OCI-LY7 (cell line): ENCODE results near the gene REC114.

ENCODE experiments used
- EZH2phosphoT487 ChIP-seq: fragments of 200-600 bp; sonication (generic); IDR thresholded peaks from 2 replicates; pipeline ENCODE4 v1.6.1; 2018; ENCODE audit warnings: low read depth, borderline replicate concordance, mild to moderate bottlenecking, mixed run types, antibody characterized with exemption, low read length, moderate library complexity, mixed read lengths
- TF ChIP-seq, protein P1 (sequence below): fragments of 200-600 bp; sonication (generic); conservative IDR thresholded peaks from 2 replicates; pipeline ENCODE4 v1.5.1; 2014; ENCODE audit warnings: mild to moderate bottlenecking, antibody characterized with exemption, low read length, moderate library complexity, mixed read lengths

DNA sequence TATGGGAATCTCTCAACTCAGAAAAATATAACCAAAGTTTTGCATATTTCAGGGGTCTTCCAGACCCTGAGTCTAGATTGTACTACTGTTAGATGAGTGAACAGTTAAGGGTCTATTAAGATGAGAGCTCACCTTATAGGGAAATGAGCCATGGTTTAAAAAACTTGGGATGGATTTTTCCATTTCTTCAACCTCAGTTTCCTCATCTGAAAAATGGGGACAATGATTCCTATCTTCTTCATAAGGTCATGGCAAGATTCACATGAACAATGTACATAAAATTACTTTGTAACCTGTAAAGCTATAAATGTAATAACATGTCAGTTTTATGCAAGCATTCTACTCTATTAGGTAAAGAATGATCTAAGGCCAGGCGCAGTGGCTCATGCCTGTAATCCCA lies 161.5 kb downstream of the REC114 start:
- TF ChIP-seq, protein P1, sequence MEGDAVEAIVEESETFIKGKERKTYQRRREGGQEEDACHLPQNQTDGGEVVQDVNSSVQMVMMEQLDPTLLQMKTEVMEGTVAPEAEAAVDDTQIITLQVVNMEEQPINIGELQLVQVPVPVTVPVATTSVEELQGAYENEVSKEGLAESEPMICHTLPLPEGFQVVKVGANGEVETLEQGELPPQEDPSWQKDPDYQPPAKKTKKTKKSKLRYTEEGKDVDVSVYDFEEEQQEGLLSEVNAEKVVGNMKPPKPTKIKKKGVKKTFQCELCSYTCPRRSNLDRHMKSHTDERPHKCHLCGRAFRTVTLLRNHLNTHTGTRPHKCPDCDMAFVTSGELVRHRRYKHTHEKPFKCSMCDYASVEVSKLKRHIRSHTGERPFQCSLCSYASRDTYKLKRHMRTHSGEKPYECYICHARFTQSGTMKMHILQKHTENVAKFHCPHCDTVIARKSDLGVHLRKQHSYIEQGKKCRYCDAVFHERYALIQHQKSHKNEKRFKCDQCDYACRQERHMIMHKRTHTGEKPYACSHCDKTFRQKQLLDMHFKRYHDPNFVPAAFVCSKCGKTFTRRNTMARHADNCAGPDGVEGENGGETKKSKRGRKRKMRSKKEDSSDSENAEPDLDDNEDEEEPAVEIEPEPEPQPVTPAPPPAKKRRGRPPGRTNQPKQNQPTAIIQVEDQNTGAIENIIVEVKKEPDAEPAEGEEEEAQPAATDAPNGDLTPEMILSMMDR, result no peak
- TF ChIP-seq EZH2phosphoT487, result no peak
